Hepatocyte (in vitro differentiated cells): ENCODE data around the gene AMIGO2. TPM values are rescaled to one million over a fixed set of nuclear protein-coding genes. Genes with fewer than 3 reads are reported as not detected.
"Not testable (repeated sequence)": the region's sequence is repeated elsewhere in the genome, so short reads cannot be mapped to it uniquely, and the experiment has no call there.

Experiments used
- DNase-seq: peaks from one replicate; pipeline ENCODE4 v3.0.0-alpha.2; 2016; ENCODE audit warnings: low spot score
- H2AFZ ChIP-seq: fragments of 200-600 bp; sonication (generic); 2 replicates; pipeline ENCODE4 v1.6.0; 2016; ENCODE audit warnings: antibody characterized with exemption, mild to moderate bottlenecking
- H3K27ac ChIP-seq: fragments of 200-600 bp; sonication (generic); 2 replicates; pipeline ENCODE4 v1.5.1; 2016; ENCODE audit warnings: mild to moderate bottlenecking
- H3K27me3 ChIP-seq: fragments of 200-600 bp; sonication (generic); 2 replicates; pipeline ENCODE4 v1.6.1; 2016
- H3K36me3 ChIP-seq: fragments of 200-600 bp; sonication (generic); replicated peaks from 2 replicates; pipeline ENCODE4 v1.5.1; 2016; ENCODE audit warnings: low read depth; ENCODE audit not compliant: insufficient read depth
- H3K4me1 ChIP-seq: fragments of 200-600 bp; sonication (generic); 2 replicates; pipeline ENCODE4 v1.5.1; 2016; ENCODE audit warnings: mild to moderate bottlenecking, moderate library complexity; ENCODE audit not compliant: insufficient read depth
- H3K4me2 ChIP-seq: fragments of 200-600 bp; sonication (generic); 2 replicates; pipeline ENCODE4 v1.6.0; 2016
- H3K4me3 ChIP-seq: fragments of 200-600 bp; sonication (generic); 2 replicates; pipeline ENCODE4 v1.5.1; 2016; ENCODE audit warnings: mild to moderate bottlenecking
- H3K79me2 ChIP-seq: fragments of 200-600 bp; sonication (generic); 2 replicates; pipeline ENCODE4 v1.6.0; 2017; ENCODE audit warnings: mild to moderate bottlenecking
- H3K9me2 ChIP-seq: fragments of 200-600 bp; sonication (generic); replicated peaks from 2 replicates; pipeline ENCODE4 v1.6.0; 2017; ENCODE audit warnings: mild to moderate bottlenecking; ENCODE audit not compliant: insufficient read depth
- H3K9me3 ChIP-seq: fragments of 200-600 bp; sonication (generic); 2 replicates; pipeline ENCODE4 v1.5.1; 2016; ENCODE audit warnings: low read depth, mild to moderate bottlenecking
- H4K20me1 ChIP-seq: fragments of 200-600 bp; sonication (generic); 2 replicates; pipeline ENCODE4 v1.6.0; 2016; ENCODE audit warnings: mild to moderate bottlenecking; ENCODE audit not compliant: insufficient read depth, poor library complexity, severe bottlenecking
- CTCF ChIP-seq: fragments of 200-600 bp; sonication (generic); IDR thresholded peaks from 2 replicates; pipeline ENCODE4 v1.5.1; 2016; ENCODE audit warnings: antibody characterized with exemption, mild to moderate bottlenecking; ENCODE audit not compliant: poor library complexity
- EZH2 ChIP-seq: fragments of 200-600 bp; sonication (generic); IDR thresholded peaks from 2 replicates; pipeline ENCODE4 v1.6.1; 2016; ENCODE audit warnings: antibody characterized with exemption, mild to moderate bottlenecking, borderline replicate concordance
- EZH2phosphoT487 ChIP-seq: fragments of 200-600 bp; sonication (generic); IDR thresholded peaks from one replicate; pipeline ENCODE4 v1.6.1; 2018; ENCODE audit warnings: antibody characterized with exemption, mild to moderate bottlenecking, low read depth, moderate library complexity; ENCODE audit not compliant: unreplicated experiment, severe bottlenecking
- WGBS: methylation state at CpG from one replicate; pipeline ENCODE4 v1.1.6; 2016; ENCODE audit warnings: low lambda C conversion rate; ENCODE audit errors: missing lambda C conversion rate; 5-methylcytosine and 5-hydroxymethylcytosine counted together
- polyA plus RNA-seq: library from polyadenylated mRNA; unstranded; fragments of >200 nt; fragmentation: Nextera tagmentation; extraction: Ambion mirVana; gene quantifications from 2 replicates; pipeline ENCODE4 v1.2.1, GENCODE V29; 2016
- total RNA-seq: library from RNA; depleted of rRNA; stranded (reverse); fragments of >200 nt; gene quantifications from 2 replicates; pipeline ENCODE4 v1.2.3, GENCODE V29; 2014

AMIGO2 gene
- total and polyA plus RNA-seq, 2 experiments from 2014 or later, result 57.8 to 65.6 TPM

- not testable (repeated sequence) for H3K4me3 ChIP-seq, H4K20me1 ChIP-seq, H3K27me3 ChIP-seq, H3K36me3 ChIP-seq, H3K9me2 ChIP-seq, H3K4me1 ChIP-seq, H3K4me2 ChIP-seq, H3K79me2 ChIP-seq, H2AFZ ChIP-seq, H3K9me3 ChIP-seq, H3K27ac ChIP-seq, DNase-seq
- 68% methylated on average over 3 of the region's 3 CpGs for WGBS
Observed at GRCh38 chr12:47055856-47056255, 23.9 kb downstream of the AMIGO2 start.

GRCh38 chr12:47054659-47055058 is 25.1 kb downstream of the AMIGO2 start:
- no peaks in the 10 kb centered on the region for H3K27me3 ChIP-seq
- DNase-seq, result no peak
- no peaks in the 10 kb centered on the region for H3K4me1 ChIP-seq
- no peaks in the 10 kb centered on the region for H3K9me3 ChIP-seq
- WGBS, result 94% methylated on average over 4 of the region's 4 CpGs
- no peaks in the 10 kb centered on the region for H3K9me2 ChIP-seq
- H3K4me3 ChIP-seq, result no peak overlapping the region
- no peaks in the 10 kb centered on the region for H3K36me3 ChIP-seq
- H4K20me1 ChIP-seq, result no peaks in the 10 kb centered on the region
- no peak overlapping the region for H2AFZ ChIP-seq
- TF ChIP-seq CTCF, result no peak
- TF ChIP-seq EZH2phosphoT487, result no peak
- no peak for TF ChIP-seq EZH2
- H3K4me2 ChIP-seq, result no peak overlapping the region
- H3K79me2 ChIP-seq, result no peaks in the 10 kb centered on the region
- no peak overlapping the region for H3K27ac ChIP-seq

GRCh38 chr12:47053961-47054360 is 25.8 kb downstream of the AMIGO2 start:
- no peaks in the 10 kb centered on the region for H3K79me2 ChIP-seq
- no peaks in the 10 kb centered on the region for H3K4me1 ChIP-seq
- no peak overlapping the region for H2AFZ ChIP-seq
- no peaks in the 10 kb centered on the region for H3K9me2 ChIP-seq
- no peak overlapping the region for H3K4me2 ChIP-seq
- H3K9me3 ChIP-seq, result no peaks in the 10 kb centered on the region
- no peak overlapping the region for H3K27ac ChIP-seq
- H3K27me3 ChIP-seq, result no peaks in the 10 kb centered on the region
- TF ChIP-seq EZH2 (no peak), EZH2phosphoT487 (no peak), CTCF (no peak)
- no peak for DNase-seq
- H3K36me3 ChIP-seq, result no peaks in the 10 kb centered on the region
- H4K20me1 ChIP-seq, result no peaks in the 10 kb centered on the region
- H3K4me3 ChIP-seq, result no peak overlapping the region

- H4K20me1 ChIP-seq, result no peaks in the 10 kb centered on the region
- H3K4me1 ChIP-seq, result no peaks in the 10 kb centered on the region
- H3K9me3 ChIP-seq, result no peaks in the 10 kb centered on the region
- H3K27me3 ChIP-seq, result no peaks in the 10 kb centered on the region
- H3K36me3 ChIP-seq, result no peaks in the 10 kb centered on the region
- no peak overlapping the region for H3K4me3 ChIP-seq
- WGBS, result 78% methylated on average over 2 of the region's 2 CpGs
- H3K4me2 ChIP-seq, result no peak overlapping the region
- DNase-seq, result no peak
- H3K27ac ChIP-seq, result no peak overlapping the region
- no peak overlapping the region for H2AFZ ChIP-seq
- no peaks in the 10 kb centered on the region for H3K9me2 ChIP-seq
- TF ChIP-seq CTCF, result no peak
- no peak for TF ChIP-seq EZH2
- TF ChIP-seq EZH2phosphoT487, result no peak
- no peaks in the 10 kb centered on the region for H3K79me2 ChIP-seq
Observed at GRCh38 chr12:47052274-47052673, 27.5 kb downstream of the AMIGO2 start.

- not testable (repeated sequence) for H3K9me3 ChIP-seq, H3K27me3 ChIP-seq, H3K4me2 ChIP-seq, H3K4me1 ChIP-seq, H3K9me2 ChIP-seq, H3K79me2 ChIP-seq, H2AFZ ChIP-seq, DNase-seq, H3K36me3 ChIP-seq, H3K27ac ChIP-seq, H3K4me3 ChIP-seq, H4K20me1 ChIP-seq
- WGBS, result 88% methylated on average over 3 of the region's 3 CpGs
Observed at GRCh38 chr12:47051291-47051690, 28.5 kb downstream of the AMIGO2 start.
